RWPE2 (cell line): ENCODE results near the gene FYB1.

Experiments used
- ATAC-seq: fragments of 200-7000 bp; cut with Tn5 transposase; 3 replicates; pipeline ENCODE4 v1.9.1; 2021; ENCODE audit warnings: low read depth
- DNase-seq: peaks from one replicate; pipeline ENCODE4 v3.0.0-alpha.2; 2020; ENCODE audit warnings: low spot score
- H3K27ac ChIP-seq: fragments of 450-650 bp; 2 replicates; pipeline ENCODE4 v1.5.1; 2017; ENCODE audit warnings: mild to moderate bottlenecking; ENCODE audit not compliant: poor library complexity, severe bottlenecking
- H3K27me3 ChIP-seq: fragments of 250-450 bp; sonication (Bioruptor Pico); 2 replicates; pipeline ENCODE4 v1.5.1; 2021; ENCODE audit warnings: mild to moderate bottlenecking, moderate library complexity; ENCODE audit not compliant: insufficient read depth, poor library complexity, severe bottlenecking
- H3K36me3 ChIP-seq: fragments of 250-450 bp; sonication (Bioruptor Pico); 2 replicates; pipeline ENCODE4 v1.5.1; 2020; ENCODE audit warnings: low read depth, mild to moderate bottlenecking, moderate library complexity
- H3K4me1 ChIP-seq: fragments of 250-450 bp; sonication (Bioruptor Pico); 2 replicates; pipeline ENCODE4 v1.5.1; 2021; ENCODE audit warnings: mild to moderate bottlenecking, moderate library complexity; ENCODE audit not compliant: insufficient read depth, poor library complexity, severe bottlenecking
- H3K4me3 ChIP-seq: fragments of 250-450 bp; sonication (Bioruptor Pico); 2 replicates; pipeline ENCODE4 v1.5.1; 2021; ENCODE audit warnings: mild to moderate bottlenecking, moderate library complexity; ENCODE audit not compliant: severe bottlenecking
- H3K9me3 ChIP-seq: fragments of 250-450 bp; sonication (Bioruptor Pico); 2 replicates; pipeline ENCODE4 v1.5.1; 2021; ENCODE audit warnings: mild to moderate bottlenecking, moderate library complexity; ENCODE audit not compliant: severe bottlenecking
- TF ChIP-seq, protein P1 (sequence below): fragments of 450-650 bp; IDR thresholded peaks from one replicate; pipeline ENCODE4 v1.5.1; 2017; ENCODE audit warnings: mild to moderate bottlenecking, moderate library complexity; ENCODE audit not compliant: poor library complexity, severe bottlenecking

FYB1 gene

GRCh38 chr5:39219437-39219836 is at the start of gene FYB1:
TSS of gene FYB1 (minus strand) at chr5:39219563. CDS start at chr5:39202960, 16,603 bp downstream.
- Histone ChIP-seq H3K27ac (no peak within 1 kb of the TSS), H3K4me3 (no peak within 1 kb of the TSS), H3K9me3 (no peaks in the 10 kb centered on the region), H3K4me1 (peaks cover 26% of the 10 kb centered on the region), H3K36me3 (no peaks in the 10 kb centered on the region), H3K27me3 (no peaks in the 10 kb centered on the region)
- ATAC-seq (peak; percentile 75), DNase-seq (no peak)
- TF ChIP-seq, protein P1, sequence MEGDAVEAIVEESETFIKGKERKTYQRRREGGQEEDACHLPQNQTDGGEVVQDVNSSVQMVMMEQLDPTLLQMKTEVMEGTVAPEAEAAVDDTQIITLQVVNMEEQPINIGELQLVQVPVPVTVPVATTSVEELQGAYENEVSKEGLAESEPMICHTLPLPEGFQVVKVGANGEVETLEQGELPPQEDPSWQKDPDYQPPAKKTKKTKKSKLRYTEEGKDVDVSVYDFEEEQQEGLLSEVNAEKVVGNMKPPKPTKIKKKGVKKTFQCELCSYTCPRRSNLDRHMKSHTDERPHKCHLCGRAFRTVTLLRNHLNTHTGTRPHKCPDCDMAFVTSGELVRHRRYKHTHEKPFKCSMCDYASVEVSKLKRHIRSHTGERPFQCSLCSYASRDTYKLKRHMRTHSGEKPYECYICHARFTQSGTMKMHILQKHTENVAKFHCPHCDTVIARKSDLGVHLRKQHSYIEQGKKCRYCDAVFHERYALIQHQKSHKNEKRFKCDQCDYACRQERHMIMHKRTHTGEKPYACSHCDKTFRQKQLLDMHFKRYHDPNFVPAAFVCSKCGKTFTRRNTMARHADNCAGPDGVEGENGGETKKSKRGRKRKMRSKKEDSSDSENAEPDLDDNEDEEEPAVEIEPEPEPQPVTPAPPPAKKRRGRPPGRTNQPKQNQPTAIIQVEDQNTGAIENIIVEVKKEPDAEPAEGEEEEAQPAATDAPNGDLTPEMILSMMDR = no peak

DNA sequence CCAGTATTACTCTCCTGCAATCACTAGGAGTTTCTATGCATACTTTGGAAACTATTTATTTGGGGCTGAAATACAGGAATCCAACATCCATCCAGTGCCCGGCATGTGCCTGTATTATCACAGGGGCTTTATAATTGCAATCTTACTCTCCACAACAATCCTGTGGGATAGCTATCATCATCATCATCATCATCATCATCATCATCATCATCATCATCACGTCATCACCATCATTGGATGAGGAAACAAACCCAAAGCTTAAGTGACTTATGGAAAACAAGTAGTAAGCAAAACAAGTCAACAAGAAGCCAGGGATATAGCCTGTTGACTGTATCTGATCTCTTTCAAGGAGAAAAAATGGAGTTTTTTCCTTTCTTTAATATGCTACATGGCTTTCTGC is 47.8 kb upstream of the FYB1 start:
- Histone ChIP-seq H3K9me3 (no peaks in the 10 kb centered on the region), H3K27me3 (no peaks in the 10 kb centered on the region), H3K4me3 (no peak overlapping the region), H3K4me1 (no peaks in the 10 kb centered on the region), H3K27ac (no peak overlapping the region), H3K36me3 (no peaks in the 10 kb centered on the region)
- TF ChIP-seq, protein P1 = no peak
- no peak for ATAC-seq
- no peak for DNase-seq

DNA sequence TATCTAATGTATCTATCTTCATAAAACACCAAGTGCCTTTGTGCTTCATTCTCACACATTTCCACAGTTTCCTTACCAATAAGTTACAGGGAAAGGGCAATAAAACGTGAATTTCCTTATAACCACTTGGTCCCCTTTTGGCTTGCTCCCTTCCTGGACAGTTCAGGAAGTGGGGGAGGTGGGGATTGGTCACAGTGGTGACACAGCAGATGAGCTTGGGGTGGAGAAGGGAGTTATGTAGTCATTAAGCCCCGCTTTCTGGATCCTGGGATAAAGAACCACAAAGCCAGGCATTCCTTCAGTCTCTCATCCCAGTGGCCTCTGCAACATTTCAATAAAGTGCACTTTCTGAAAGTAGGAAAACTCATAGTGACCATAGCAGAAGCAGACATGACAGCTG is 47.1 kb upstream of the FYB1 start:
- no peak overlapping the region for H3K4me3 ChIP-seq
- DNase-seq (no peak), ATAC-seq (no peak)
- H3K27me3 ChIP-seq = no peaks in the 10 kb centered on the region
- H3K9me3 ChIP-seq = no peaks in the 10 kb centered on the region
- H3K4me1 ChIP-seq = no peaks in the 10 kb centered on the region
- no peaks in the 10 kb centered on the region for H3K36me3 ChIP-seq
- H3K27ac ChIP-seq = no peak overlapping the region
- TF ChIP-seq, protein P1 = no peak

DNA sequence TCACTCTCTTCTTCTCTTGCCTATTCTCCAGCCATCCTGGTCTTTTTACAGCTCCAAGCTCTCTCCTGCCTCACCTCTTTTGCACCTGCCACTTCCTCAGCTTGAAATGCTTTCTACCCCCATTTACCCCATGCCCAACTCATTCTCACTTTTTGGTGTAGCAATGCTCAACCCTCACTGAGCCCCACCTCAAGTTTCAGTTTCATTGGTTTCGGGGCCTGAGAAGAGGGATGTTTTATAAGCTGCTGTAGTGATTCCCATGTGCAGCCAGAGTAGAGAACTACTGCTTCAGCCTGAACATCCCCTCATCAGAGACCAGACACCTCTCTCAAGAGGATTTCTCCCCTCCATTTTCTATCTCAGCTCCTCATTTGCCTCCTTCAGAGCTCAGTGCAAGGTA is 45.2 kb upstream of the FYB1 start:
- Histone ChIP-seq H3K9me3 (no peaks in the 10 kb centered on the region), H3K27me3 (no peaks in the 10 kb centered on the region), H3K36me3 (no peaks in the 10 kb centered on the region), H3K4me1 (no peaks in the 10 kb centered on the region), H3K27ac (no peak overlapping the region), H3K4me3 (no peak overlapping the region)
- ATAC-seq (no peak), DNase-seq (no peak)
- TF ChIP-seq, protein P1 = no peak

DNA sequence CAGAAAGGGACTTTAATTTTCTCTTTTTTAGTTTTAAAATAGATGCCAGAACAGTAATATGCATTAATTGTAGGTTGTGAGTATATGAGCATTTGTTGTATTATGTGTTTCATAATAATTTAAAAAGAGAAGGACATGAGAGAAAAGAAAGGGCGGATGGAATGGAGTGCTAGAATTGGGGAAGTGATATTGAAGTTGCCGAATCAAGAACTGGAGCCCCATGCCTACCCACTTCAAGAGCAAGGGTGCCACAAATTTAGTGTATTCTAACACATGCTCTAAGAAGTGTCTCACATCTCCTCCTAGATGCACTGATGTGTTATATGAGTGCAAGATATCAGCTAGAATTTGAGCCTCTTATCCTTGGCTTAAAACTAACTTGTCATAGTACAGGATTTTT is 43.6 kb upstream of the FYB1 start:
- Histone ChIP-seq H3K27ac (no peak overlapping the region), H3K27me3 (no peaks in the 10 kb centered on the region), H3K9me3 (no peaks in the 10 kb centered on the region), H3K36me3 (no peaks in the 10 kb centered on the region), H3K4me1 (no peaks in the 10 kb centered on the region), H3K4me3 (no peak overlapping the region)
- ATAC-seq = no peak
- TF ChIP-seq, protein P1 = no peak
- no peak for DNase-seq
